ENCODE measurements around the gene NEK2. TPM values are rescaled to one million over a fixed set of nuclear protein-coding genes. Genes with fewer than 3 reads are reported as not detected.

NEK2 gene
- total RNA-seq, 1 experiment from 2014 or later = 60.5 TPM

DNA sequence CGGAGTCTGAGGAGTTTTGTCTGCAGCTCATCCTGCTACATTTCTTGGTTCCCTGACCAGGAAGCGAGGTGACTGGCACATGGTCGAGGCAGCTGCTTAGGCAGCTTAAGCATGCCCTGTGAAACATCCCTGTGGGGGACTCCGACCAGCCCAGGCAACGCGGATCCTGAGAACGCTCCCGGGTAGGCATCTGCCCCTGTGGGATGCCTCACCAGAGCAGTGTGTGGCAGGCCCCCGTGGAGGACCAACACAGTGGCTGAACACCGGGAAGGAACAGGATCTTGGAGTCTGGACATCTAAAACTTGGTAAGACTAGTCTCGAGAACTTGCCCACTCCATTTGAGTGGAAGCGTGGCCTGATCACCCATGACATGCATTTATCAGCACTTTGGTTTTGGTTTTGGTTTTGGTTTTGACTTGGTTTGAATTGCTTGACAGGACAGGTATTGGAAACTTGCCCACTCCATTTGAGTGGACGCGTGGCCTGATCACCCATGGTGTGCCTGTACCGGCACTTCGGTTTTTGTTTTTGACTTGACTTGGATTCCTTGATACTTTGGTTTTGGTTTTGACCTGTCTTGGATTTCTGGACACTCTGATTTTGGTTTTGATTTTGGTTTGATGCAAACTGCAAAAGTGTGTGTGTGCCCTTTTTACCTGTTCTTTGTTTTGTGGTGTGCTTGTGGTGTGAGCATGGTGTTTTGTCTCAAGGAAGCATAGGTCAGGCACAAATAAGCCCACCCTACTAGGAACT is 12.2 kb upstream of the NEK2 start:
- TF ChIP-seq, protein P1, sequence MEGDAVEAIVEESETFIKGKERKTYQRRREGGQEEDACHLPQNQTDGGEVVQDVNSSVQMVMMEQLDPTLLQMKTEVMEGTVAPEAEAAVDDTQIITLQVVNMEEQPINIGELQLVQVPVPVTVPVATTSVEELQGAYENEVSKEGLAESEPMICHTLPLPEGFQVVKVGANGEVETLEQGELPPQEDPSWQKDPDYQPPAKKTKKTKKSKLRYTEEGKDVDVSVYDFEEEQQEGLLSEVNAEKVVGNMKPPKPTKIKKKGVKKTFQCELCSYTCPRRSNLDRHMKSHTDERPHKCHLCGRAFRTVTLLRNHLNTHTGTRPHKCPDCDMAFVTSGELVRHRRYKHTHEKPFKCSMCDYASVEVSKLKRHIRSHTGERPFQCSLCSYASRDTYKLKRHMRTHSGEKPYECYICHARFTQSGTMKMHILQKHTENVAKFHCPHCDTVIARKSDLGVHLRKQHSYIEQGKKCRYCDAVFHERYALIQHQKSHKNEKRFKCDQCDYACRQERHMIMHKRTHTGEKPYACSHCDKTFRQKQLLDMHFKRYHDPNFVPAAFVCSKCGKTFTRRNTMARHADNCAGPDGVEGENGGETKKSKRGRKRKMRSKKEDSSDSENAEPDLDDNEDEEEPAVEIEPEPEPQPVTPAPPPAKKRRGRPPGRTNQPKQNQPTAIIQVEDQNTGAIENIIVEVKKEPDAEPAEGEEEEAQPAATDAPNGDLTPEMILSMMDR (conservative IDR thresholded peaks at IDR 0.05) = no peak
- TF ChIP-seq EZH2 (IDR thresholded peaks at IDR 0.05; ENCODE audit: low read depth) = no peak
- ChIA-PET CTCF (no interaction called here), POLR2A (ENCODE audit: unreplicated experiment) (no interaction called here)
- H4K20me1 ChIP-seq (ENCODE audit: insufficient read depth) = no peaks in the 10 kb centered on the region
- H3K27ac ChIP-seq = no peak overlapping the region
- no peak overlapping the region for H2AFZ ChIP-seq
- intact Hi-C loops (cut with micrococcal nuclease; ENCODE audit: unreplicated experiment) = loop anchor here (10.0 kb wide), 1 partner anchor 1097 kb away; no protein-coding TSS in a partner anchor
- no peak for DNase-seq
- BruUV-seq (replicated peaks) = no TSS peak
- no peaks in the 10 kb centered on the region for H3K36me3 ChIP-seq (ENCODE audit: low read depth)
- H3F3A ChIP-seq (ENCODE audit: insufficient read depth, low read depth) = no peaks in the 10 kb centered on the region
- H3K9me2 ChIP-seq (ENCODE audit: insufficient read depth) = no peaks in the 10 kb centered on the region
- no peaks in the 10 kb centered on the region for H3K79me2 ChIP-seq (ENCODE audit: low read depth)
- no peaks in the 10 kb centered on the region for H3K27me3 ChIP-seq (ENCODE audit: insufficient read depth, low read depth)
- H3K9me3 ChIP-seq (ENCODE audit: insufficient read depth, low read depth) = no peaks in the 10 kb centered on the region
- no peaks in the 10 kb centered on the region for H3K4me1 ChIP-seq (replicated peaks; ENCODE audit: insufficient read depth)
- H3K4me3 ChIP-seq = no peak overlapping the region
- no peak overlapping the region for H3K4me2 ChIP-seq

DNA sequence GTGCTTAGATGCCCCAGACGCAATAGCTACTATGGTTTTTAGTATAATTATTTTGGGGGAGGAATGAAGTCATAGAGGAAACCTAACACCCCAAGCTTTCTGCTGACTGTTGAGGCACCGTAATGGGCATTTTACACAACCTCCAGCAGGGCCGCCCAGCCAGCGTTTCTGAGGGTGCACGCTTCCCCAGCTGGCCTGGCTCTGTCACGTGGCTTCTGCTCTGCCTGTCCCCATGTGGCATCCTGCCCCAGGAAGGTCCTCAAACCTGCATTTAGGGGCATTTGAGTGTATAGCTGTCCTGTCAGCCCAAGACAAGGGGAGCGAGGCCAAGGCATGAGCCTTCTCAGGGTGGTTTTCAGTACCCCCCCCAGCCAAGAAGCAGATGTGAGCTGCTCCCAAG is 10.4 kb upstream of the NEK2 start:
- H3K27ac ChIP-seq = no peak overlapping the region
- H3K4me3 ChIP-seq = no peak overlapping the region
- TF ChIP-seq EZH2 (IDR thresholded peaks at IDR 0.05; ENCODE audit: low read depth) = no peak
- TF ChIP-seq, protein P1 (conservative IDR thresholded peaks at IDR 0.05) = no peak
- H3K79me2 ChIP-seq (ENCODE audit: low read depth) = no peaks in the 10 kb centered on the region
- H2AFZ ChIP-seq = no peak overlapping the region
- DNase-seq = no peak
- no peaks in the 10 kb centered on the region for H3K4me1 ChIP-seq (replicated peaks; ENCODE audit: insufficient read depth)
- no peaks in the 10 kb centered on the region for H3K27me3 ChIP-seq (ENCODE audit: insufficient read depth, low read depth)
- ChIA-PET POLR2A (ENCODE audit: unreplicated experiment) (no interaction called here), CTCF (interaction anchor here (0.6 kb wide), 1 partner anchor 298 kb away, joined by 5 read pairs; no protein-coding TSS in a partner anchor)
- intact Hi-C loops (cut with micrococcal nuclease; ENCODE audit: unreplicated experiment) = loop anchor here (10.0 kb wide), 1 partner anchor 1099 kb away; no protein-coding TSS in a partner anchor
- H4K20me1 ChIP-seq (ENCODE audit: insufficient read depth) = no peaks in the 10 kb centered on the region
- H3K4me2 ChIP-seq = no peak overlapping the region
- H3K9me2 ChIP-seq (ENCODE audit: insufficient read depth) = no peaks in the 10 kb centered on the region
- no TSS peak for BruUV-seq (replicated peaks)
- H3F3A ChIP-seq (ENCODE audit: insufficient read depth, low read depth) = no peaks in the 10 kb centered on the region
- no peaks in the 10 kb centered on the region for H3K9me3 ChIP-seq (ENCODE audit: insufficient read depth, low read depth)
- no peaks in the 10 kb centered on the region for H3K36me3 ChIP-seq (ENCODE audit: low read depth)

DNA sequence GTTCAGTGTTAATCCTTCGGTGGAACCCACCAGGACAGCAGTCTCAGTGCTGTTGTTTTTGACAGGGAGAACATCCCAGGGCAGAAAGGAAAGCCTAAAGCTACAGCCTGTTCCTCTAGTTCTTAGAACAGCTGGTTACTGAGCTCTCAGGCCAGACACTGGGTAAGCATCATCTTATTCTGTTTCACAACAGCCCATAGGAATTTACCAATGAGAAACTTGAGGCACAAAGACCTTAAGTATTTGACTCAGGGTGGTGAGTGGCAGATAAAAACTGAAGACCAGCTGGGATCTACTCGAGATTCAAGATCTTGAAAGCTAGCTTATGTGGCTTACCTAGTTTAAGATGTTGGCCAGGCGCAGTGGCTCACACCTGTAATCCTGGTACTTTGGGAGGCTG is 9.4 kb upstream of the NEK2 start:
- H3K79me2 ChIP-seq (ENCODE audit: low read depth) = no peaks in the 10 kb centered on the region
- no peaks in the 10 kb centered on the region for H3K27me3 ChIP-seq (ENCODE audit: insufficient read depth, low read depth)
- no peak overlapping the region for H3K27ac ChIP-seq
- no peak for TF ChIP-seq EZH2 (IDR thresholded peaks at IDR 0.05; ENCODE audit: low read depth)
- TF ChIP-seq, protein P1 (conservative IDR thresholded peaks at IDR 0.05) = no peak
- no peaks in the 10 kb centered on the region for H3K4me1 ChIP-seq (replicated peaks; ENCODE audit: insufficient read depth)
- DNase-seq = no peak
- H3K4me3 ChIP-seq = no peak overlapping the region
- no peaks in the 10 kb centered on the region for H3K36me3 ChIP-seq (ENCODE audit: low read depth)
- intact Hi-C loops (cut with micrococcal nuclease; ENCODE audit: unreplicated experiment) = loop anchor here (5.0 to 10.0 kb wide), 2 partner anchors 1100 to 1313 kb away; no protein-coding TSS in a partner anchor
- H4K20me1 ChIP-seq (ENCODE audit: insufficient read depth) = no peaks in the 10 kb centered on the region
- H3K9me3 ChIP-seq (ENCODE audit: insufficient read depth, low read depth) = no peaks in the 10 kb centered on the region
- ChIA-PET CTCF (no interaction called here), POLR2A (ENCODE audit: unreplicated experiment) (interaction anchor here (0.6 kb wide), 1 partner anchor 9 kb away, joined by 4 read pairs; the partner anchor contains the start of gene NEK2)
- H3K9me2 ChIP-seq (ENCODE audit: insufficient read depth) = no peaks in the 10 kb centered on the region
- no peaks in the 10 kb centered on the region for H3F3A ChIP-seq (ENCODE audit: insufficient read depth, low read depth)
- no peak overlapping the region for H3K4me2 ChIP-seq
- no TSS peak for BruUV-seq (replicated peaks)
- no peak overlapping the region for H2AFZ ChIP-seq

Data from PC-9 (cell line).